SU-DHL-6 (cell line): ENCODE measurements around the gene LRCH1.

Source experiments
- H2AFZ ChIP-seq: fragments of 200-600 bp; sonication (generic); 2 replicates; pipeline ENCODE4 v1.6.1; 2014; ENCODE audit warnings: low read depth, mild to moderate bottlenecking, moderate library complexity, mixed read lengths, antibody characterized with exemption, low read length; ENCODE audit not compliant: severe bottlenecking
- H3F3A ChIP-seq: fragments of 200-600 bp; shearing (Covaris generic); 2 replicates; pipeline ENCODE4 v1.6.0; 2016; ENCODE audit warnings: antibody characterized with exemption, mild to moderate bottlenecking; ENCODE audit not compliant: insufficient read depth
- H3K27ac ChIP-seq: fragments of 200-600 bp; sonication (generic); 2 replicates; pipeline ENCODE4 v1.5.1; 2016; ENCODE audit warnings: low read depth, mild to moderate bottlenecking, low read length, moderate library complexity, mixed read lengths
- H3K27me3 ChIP-seq: fragments of 200-600 bp; sonication (generic), shearing (Covaris generic); 2 replicates; pipeline ENCODE4 v1.6.0; 2014; ENCODE audit warnings: mild to moderate bottlenecking, low read length
- H3K36me3 ChIP-seq: fragments of 200-600 bp; sonication (generic); 2 replicates; pipeline ENCODE4 v1.6.1; 2014; ENCODE audit warnings: mild to moderate bottlenecking, low read length, mixed read lengths
- H3K4me2 ChIP-seq: fragments of 300-600, 200-600 bp; shearing (Covaris generic), sonication (generic); 2 replicates; pipeline ENCODE4 v1.6.0; 2014; ENCODE audit warnings: low read length, low read depth, mild to moderate bottlenecking; ENCODE audit not compliant: poor library complexity, severe bottlenecking
- H3K4me3 ChIP-seq: fragments of 200-600 bp; sonication (generic); 2 replicates; pipeline ENCODE4 v1.5.1; 2014; ENCODE audit warnings: antibody characterized with exemption, low read length, mild to moderate bottlenecking, mixed read lengths; ENCODE audit not compliant: insufficient read depth, poor library complexity, severe bottlenecking
- H3K79me2 ChIP-seq: fragments of 200-600 bp; sonication (generic); 2 replicates; pipeline ENCODE4 v1.6.1; 2014; ENCODE audit warnings: mild to moderate bottlenecking, low read length, moderate library complexity; ENCODE audit not compliant: insufficient read depth
- H3K9ac ChIP-seq: fragments of 200-600 bp; sonication (generic); 2 replicates; pipeline ENCODE4 v1.7.0; 2014; ENCODE audit warnings: mild to moderate bottlenecking, low read length
- H3K9me2 ChIP-seq: fragments of 200-600 bp; sonication (generic); replicated peaks from 2 replicates; pipeline ENCODE4 v1.6.1; 2014; ENCODE audit warnings: low read length; ENCODE audit not compliant: insufficient read depth
- H3K9me3 ChIP-seq: fragments of 200-600 bp; sonication (generic); 2 replicates; pipeline ENCODE4 v1.6.1; 2014; ENCODE audit warnings: low read length, mixed read lengths; ENCODE audit not compliant: insufficient read depth
- H4K20me1 ChIP-seq: fragments of 200-600 bp; sonication (generic); 2 replicates; pipeline ENCODE4 v1.6.1; 2014; ENCODE audit warnings: low read depth, mild to moderate bottlenecking, antibody characterized with exemption, low read length, moderate library complexity, mixed read lengths
- CTCF ChIP-seq: fragments of 200-600 bp; sonication (generic); IDR thresholded peaks from one replicate; pipeline ENCODE4 v1.5.1; 2017; ENCODE audit warnings: antibody characterized with exemption, mild to moderate bottlenecking, low read length, moderate library complexity; ENCODE audit not compliant: insufficient read depth, poor library complexity, severe bottlenecking
- EZH2phosphoT487 ChIP-seq: fragments of 200-600 bp; sonication (generic), shearing (Covaris generic); conservative IDR thresholded peaks from 2 replicates; pipeline ENCODE4 v1.6.1; 2018; ENCODE audit warnings: mild to moderate bottlenecking, antibody characterized with exemption, low read length, moderate library complexity, mixed read lengths

The LRCH1 gene

GRCh38 chr13:46778095-46778494 lies 225.1 kb downstream of the LRCH1 start:
- H3F3A ChIP-seq: no peaks in the 10 kb centered on the region
- H2AFZ ChIP-seq: no peak overlapping the region
- no peak overlapping the region for H3K9ac ChIP-seq
- no peaks in the 10 kb centered on the region for H4K20me1 ChIP-seq
- no peak overlapping the region for H3K27ac ChIP-seq
- no peak for TF ChIP-seq EZH2phosphoT487
- no peak for TF ChIP-seq CTCF
- H3K9me3 ChIP-seq: no peaks in the 10 kb centered on the region
- H3K4me2 ChIP-seq: no peak overlapping the region
- no peaks in the 10 kb centered on the region for H3K27me3 ChIP-seq
- H3K79me2 ChIP-seq: no peaks in the 10 kb centered on the region
- no peaks in the 10 kb centered on the region for H3K9me2 ChIP-seq
- peaks cover 71% of the 10 kb centered on the region for H3K36me3 ChIP-seq
- H3K4me3 ChIP-seq: no peak overlapping the region

GRCh38 chr13:46778890-46779289 lies 225.9 kb downstream of the LRCH1 start:
- no peaks in the 10 kb centered on the region for H3K27me3 ChIP-seq
- no peaks in the 10 kb centered on the region for H3F3A ChIP-seq
- no peak overlapping the region for H3K4me2 ChIP-seq
- peaks cover 67% of the 10 kb centered on the region for H3K36me3 ChIP-seq
- no peaks in the 10 kb centered on the region for H3K9me3 ChIP-seq
- TF ChIP-seq CTCF (no peak), EZH2phosphoT487 (no peak)
- no peaks in the 10 kb centered on the region for H4K20me1 ChIP-seq
- no peak overlapping the region for H2AFZ ChIP-seq
- H3K27ac ChIP-seq: no peak overlapping the region
- no peaks in the 10 kb centered on the region for H3K9me2 ChIP-seq
- no peaks in the 10 kb centered on the region for H3K79me2 ChIP-seq
- H3K9ac ChIP-seq: no peak overlapping the region
- no peak overlapping the region for H3K4me3 ChIP-seq

GRCh38 chr13:46782066-46782465 lies 229.1 kb downstream of the LRCH1 start:
- no peaks in the 10 kb centered on the region for H3K9me2 ChIP-seq
- no peaks in the 10 kb centered on the region for H3F3A ChIP-seq
- TF ChIP-seq EZH2phosphoT487: no peak
- TF ChIP-seq CTCF: no peak
- H3K9ac ChIP-seq: no peak overlapping the region
- no peaks in the 10 kb centered on the region for H3K79me2 ChIP-seq
- peaks cover 73% of the 10 kb centered on the region for H3K36me3 ChIP-seq
- no peaks in the 10 kb centered on the region for H3K27me3 ChIP-seq
- H3K4me3 ChIP-seq: no peak overlapping the region
- no peaks in the 10 kb centered on the region for H3K9me3 ChIP-seq
- no peak overlapping the region for H2AFZ ChIP-seq
- H3K4me2 ChIP-seq: no peak overlapping the region
- H4K20me1 ChIP-seq: no peaks in the 10 kb centered on the region
- no peak overlapping the region for H3K27ac ChIP-seq

- Histone ChIP-seq H4K20me1 (no peaks in the 10 kb centered on the region), H3K79me2 (no peaks in the 10 kb centered on the region), H3K9me3 (no peaks in the 10 kb centered on the region), H3K9ac (no peak overlapping the region), H3K9me2 (no peaks in the 10 kb centered on the region), H3K27me3 (no peaks in the 10 kb centered on the region), H3K4me2 (no peak overlapping the region), H2AFZ (no peak overlapping the region), H3F3A (no peaks in the 10 kb centered on the region), H3K36me3 (peaks cover 71% of the 10 kb centered on the region), H3K27ac (no peak overlapping the region), H3K4me3 (no peak overlapping the region)
- TF ChIP-seq EZH2phosphoT487 (no peak), CTCF (no peak)
Observed at GRCh38 chr13:46782691-46783090, 229.7 kb downstream of the LRCH1 start.
